EH (cell line): Measurements from ENCODE around the gene TBC1D20.
"Not testable (repeated sequence)": the region's sequence is repeated elsewhere in the genome, so short reads cannot be mapped to it uniquely, and the experiment has no call there.

ENCODE experiments used
- DNase-seq: peaks from one replicate; pipeline ENCODE4 v3.0.0-alpha.2; 2015; ENCODE audit warnings: low read depth

The TBC1D20 gene

DNA sequence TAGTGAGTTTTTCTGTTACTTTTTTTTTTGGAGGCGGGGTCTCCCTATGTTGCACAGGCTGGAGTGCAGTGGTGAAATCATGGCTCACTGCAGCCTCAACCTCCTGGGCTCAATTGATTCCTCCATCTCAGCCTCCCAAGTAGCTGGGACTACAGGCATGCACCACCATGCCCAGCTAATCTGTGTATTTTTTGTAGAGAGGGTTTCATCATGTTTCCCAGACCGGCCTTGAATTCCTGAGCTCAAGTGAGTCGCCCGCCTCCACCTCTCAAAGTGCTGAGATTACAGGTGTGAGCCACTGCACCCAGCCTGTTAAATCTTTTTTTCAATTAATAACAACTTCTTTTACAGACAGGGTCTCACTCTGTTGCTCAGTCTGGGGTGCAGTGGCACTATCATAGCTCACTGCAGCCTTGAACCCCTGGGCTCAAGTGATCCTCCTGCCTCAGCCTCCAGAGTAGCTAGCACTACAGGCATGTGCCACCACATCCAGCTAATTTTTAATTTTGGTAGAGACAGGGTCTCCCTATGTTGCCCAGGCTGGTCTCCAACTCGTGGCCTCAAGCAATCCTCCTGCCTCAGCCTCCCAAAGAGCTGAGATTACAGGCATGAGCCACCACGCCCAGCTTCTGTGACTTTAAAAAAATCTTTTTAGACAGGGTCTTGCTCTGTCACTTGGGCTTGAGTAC lies 14.4 kb upstream of the TBC1D20 start:
- not testable (repeated sequence) for DNase-seq

DNA sequence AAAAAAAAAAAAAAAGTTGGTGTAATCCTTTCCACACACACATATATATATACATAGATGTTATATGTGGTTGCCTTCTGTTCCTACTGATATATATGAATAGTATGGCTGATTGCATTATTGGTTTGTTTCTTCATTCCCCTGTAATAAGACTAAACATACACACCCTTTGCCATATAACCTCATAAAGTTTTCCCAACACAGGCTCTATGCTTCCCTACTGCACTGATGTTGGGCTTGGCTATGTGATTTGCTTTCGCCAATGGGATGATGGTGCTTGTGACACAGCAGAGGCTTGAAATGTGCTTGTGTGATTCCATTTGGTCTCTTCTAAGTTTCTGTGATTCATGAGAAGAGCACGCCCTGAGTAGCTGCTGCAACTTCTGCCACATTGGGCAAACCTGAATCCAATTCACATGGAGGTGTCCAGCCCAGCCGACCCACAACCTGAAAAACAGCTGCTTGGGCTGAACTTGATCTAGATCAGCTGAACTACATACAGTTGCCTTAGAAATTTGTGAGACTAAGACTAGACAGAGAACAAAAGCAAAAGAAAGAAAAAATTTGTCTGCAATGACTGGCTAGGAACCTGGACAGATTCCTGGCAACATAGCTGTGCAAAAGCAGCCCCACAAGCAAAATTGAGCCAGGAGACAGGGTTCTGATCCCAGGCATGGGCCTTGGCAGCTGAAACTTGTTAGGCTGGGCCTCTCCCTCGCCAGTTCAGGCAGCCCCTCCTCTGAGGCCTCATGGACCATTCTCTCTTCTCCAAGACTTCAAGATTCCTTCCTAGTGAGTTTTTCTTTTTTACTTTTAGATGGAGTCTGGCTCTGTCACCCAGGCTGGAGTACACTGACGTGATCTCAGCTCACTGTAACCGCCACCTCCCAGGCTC lies 13.4 kb upstream of the TBC1D20 start:
- no peak for DNase-seq

DNA sequence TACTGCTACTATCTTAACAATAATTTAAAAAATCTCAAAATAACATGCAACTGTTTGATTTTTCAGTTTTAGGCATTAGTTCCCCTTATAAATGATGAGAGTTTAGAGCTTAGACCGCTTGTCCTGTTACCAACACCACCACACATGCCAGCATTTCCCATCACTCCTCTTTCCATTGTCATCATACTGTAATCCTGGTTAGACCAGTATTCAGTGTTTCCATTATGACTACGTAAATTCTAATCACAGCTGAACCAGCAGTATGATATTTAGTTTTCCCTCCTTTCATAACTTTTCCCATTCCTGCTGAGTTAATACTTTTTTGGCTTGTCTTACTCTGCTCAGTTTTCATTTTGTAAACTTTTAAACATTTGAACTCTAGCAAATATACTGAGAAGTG lies 12.2 kb upstream of the TBC1D20 start:
- no peak for DNase-seq

DNA sequence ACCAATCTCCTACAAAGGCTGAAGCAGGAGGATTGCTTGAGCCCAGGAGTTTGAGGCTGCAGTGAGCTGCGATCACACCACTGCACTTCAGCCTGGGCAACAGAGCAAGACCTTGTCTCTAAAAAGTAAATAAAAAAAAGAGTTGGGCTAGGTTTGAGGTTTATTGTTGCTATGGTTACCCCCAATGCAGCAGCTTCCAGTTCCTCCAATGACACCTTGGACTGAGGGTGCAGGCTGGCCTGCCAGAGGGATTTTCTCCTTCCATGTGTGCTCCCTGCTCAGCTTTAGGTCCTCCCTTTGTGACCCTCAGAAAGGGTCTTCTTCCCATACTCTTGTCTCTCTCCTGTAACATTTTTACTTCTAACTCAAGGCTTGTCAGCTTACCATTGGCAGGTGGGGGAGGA lies 10.6 kb upstream of the TBC1D20 start:
- DNase-seq: no peak

DNA sequence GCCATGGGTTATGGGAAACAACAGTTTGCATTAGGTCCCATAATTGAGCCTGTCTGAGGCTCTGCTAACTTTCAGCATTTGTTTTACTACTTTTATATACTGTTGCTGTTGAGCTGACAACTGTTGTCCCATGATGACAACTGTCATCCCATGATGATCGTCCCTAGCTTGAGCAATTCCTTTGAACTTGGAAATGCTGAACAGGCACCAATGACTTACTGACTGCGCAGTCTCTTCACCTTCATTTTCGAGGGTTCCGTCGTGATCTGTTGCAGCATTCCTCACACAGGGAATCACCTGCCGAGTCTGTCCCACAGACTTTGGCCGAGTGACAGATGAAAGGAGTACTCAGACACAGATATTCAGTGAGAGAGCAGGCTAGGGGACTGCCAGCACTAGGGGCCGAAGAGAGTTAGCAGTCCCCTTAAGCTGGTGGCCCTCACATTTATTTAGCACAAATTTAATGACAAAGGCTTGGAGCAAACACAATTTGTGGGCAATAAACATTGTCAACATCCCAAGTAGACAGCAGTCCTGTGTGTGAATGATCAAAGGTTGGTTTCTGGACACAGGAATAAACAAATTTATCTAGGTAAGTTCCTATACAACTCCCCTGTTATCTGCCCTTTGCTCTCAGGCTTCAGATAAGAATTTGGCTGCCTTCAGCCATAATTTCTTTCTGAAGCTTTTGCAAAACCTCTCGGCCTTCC lies 10.0 kb upstream of the TBC1D20 start:
- no peak for DNase-seq

DNA sequence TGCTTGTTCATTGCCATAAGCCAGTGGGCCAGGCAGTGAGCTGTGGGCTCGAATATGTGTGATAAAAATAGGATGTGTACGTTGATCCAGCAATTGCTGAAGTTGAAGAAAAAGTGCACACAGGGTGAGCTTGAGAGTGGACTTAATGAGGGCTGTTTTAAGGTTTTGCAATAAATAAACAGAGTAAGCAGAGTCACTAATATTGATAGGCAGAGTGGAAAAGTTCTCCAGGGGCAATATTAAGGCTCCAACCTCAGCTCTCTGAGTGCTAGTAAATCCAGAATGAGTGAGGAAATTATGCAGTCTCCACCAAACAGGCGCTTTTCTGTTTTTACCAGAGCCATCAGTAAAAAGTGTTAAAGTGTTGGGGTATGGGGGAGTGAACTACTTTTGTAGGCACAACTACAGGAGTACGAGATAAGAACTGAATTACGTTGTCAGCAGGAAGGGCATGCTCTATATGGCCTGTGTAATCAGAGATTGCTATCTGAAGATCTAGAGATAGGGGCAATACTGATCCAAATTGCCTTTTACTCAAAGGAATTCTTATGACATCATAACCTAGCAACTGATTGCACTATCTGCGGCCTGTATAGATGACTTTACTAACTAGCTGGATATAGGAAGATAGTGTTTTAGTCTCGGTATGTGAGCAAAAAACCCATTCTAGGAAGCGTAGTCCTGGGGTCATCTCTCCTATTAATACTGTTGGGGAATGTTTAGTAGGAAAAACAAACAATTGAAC lies 7.6 kb upstream of the TBC1D20 start:
- DNase-seq: no peak

DNA sequence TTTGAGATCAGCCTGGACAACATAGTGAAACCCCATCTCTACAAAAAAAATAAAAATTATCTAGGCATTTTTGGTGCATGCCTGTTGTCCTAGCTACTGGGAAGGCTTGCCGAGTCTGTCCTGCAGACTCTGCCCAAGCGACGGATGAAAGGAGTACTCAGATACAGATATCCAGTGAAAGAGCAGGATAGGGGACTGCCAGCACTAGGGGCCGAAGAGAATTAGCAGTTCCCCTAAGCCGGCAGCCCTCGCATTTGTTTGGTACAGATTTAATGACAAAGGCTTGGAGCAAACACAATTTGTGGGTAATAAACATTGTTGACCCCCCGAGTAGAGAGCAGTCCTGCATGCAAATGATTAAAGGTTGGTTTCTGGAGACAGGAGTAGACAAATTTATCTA lies 5.4 kb upstream of the TBC1D20 start:
- no peak for DNase-seq

DNA sequence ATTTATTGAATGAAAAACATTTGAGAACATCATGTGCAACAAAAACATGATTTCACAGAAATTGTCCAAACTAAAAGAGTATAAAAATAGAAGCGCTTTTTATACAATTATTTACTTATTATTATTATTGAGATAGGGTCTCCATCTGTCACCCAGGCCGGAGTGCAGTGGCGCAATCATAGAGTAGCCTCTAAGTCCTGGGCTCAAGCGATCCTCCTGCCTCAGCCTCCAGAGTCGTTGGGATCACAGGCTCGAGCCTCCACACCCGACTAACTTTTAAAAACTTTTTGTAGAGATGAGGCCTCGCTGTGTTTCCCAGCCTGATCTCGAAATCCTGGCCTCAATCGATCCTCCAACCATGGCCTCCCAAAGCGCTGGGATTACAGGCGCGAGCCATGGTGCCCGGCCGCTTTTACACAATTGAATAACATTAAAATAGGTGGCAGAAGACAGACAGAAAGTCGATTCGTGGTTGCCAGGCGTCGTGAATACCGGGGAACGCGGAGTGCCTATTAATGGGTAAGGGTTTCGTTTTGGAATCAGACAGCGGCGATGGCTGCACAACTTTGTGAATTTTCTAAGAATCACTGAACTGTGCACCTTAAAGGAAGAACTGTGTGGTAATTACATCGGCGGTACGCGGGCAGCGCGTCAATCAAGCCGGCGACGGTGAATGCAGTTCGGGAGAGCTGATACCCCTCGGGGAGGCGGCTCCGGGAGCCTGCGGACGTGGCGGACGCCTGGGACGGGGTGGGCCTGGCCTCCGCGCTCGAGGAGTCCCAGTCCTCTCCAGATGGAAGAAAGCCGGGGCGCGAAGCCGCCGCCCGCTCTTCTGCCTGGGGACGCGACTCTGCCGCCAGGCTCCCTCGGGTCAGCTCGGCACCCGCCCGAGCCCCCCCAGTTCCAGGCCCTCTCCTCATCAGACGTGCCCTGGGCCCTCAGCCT lies 807 bp downstream of the TBC1D20 start:
- peak; percentile 71 for DNase-seq

DNA sequence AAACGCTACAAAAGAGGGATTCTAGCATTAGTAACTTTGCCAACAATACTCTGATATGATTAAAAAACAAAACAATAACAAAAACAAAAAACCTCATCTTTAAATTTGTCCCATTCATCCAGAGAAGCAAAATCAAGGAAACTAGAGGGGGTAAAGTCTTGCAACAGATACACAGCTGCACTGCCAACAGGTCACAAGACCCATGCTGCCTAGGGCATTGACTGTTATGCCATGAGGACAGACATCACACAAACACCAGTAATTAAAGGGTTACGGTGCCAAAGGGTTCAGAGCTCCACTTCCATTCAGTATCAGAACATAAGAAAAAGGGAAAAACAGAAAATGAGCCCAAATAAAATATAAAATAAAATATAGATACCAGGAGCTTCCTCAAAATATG lies 1.6 kb downstream of the TBC1D20 start:
- DNase-seq: peak; percentile 36

DNA sequence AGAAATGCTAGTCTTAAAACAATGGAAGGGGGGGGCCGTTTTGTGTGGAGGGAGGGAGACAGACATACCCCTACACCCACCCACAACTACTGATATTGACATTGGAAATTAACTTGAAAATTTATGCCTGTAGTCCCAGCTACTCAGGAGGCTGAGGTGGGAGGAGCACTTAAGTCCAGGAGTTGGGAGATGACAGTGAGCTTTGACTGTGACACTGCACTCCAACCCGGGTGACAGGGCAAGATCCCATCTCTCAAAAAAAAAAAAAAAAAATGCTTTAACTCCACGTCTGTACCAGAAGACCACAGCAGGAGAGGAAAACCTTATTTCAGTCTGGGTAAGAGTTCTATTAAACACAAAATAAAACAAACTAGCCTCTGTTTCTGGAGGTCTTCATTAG lies 2.2 kb downstream of the TBC1D20 start:
- no peak for DNase-seq

DNA sequence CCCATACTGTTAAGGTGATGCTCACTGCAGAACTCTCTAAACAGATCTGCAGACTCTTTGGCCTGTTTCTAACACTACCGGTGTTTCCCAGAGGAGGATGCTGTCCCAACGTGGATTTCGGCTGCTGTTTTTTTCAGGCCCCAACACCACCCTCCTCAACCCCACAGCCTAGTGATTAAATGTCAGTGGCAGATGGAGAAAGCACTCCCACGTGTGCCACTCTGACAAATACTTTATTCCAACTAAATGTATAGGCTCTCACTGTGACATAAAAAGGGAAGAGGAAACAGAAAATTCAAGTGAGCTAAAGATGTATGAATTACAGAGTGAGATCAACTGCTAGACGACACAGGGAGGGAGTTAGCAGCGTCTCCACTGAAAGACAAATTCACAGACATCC lies 3.6 kb downstream of the TBC1D20 start:
- no peak for DNase-seq

DNA sequence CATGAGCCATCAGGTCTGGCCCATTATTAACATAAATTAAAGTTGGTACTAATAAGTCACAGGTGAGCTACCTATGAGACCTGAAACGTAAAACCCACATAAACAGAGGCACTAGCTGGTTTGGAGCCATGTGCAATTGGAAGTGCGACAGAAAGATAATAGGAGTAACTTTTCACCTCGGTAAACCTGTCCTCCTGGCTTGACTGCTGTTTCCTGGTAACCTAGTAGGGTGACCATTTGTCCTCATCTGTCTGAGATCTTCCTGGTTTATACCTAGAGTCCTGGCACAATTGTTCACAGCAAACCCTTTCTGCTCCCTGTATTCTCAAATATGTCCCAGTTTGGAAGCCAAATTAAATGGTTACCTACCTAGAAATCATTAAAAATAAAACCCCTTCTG lies 7.4 kb downstream of the TBC1D20 start:
- DNase-seq: no peak

DNA sequence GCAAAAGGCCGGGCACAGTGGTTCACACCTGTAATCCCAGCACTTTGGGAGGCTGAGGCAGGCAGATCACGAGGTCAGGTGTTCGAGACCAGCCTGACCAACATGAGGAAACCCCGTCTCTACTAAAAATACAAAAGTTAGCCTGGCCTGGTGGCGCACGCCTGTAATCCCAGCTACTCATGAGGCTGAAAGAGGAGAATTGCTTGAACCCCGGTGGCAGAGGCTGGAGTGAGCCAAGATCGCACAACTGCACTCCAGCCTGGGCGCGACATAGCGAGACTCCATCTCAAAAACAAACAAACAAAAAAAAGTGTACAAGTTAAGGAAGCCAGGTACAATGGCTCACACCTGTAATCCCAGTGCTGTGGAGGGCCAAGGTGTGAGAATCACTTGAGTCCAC lies 10.3 kb downstream of the TBC1D20 start:
- not testable (repeated sequence) for DNase-seq

DNA sequence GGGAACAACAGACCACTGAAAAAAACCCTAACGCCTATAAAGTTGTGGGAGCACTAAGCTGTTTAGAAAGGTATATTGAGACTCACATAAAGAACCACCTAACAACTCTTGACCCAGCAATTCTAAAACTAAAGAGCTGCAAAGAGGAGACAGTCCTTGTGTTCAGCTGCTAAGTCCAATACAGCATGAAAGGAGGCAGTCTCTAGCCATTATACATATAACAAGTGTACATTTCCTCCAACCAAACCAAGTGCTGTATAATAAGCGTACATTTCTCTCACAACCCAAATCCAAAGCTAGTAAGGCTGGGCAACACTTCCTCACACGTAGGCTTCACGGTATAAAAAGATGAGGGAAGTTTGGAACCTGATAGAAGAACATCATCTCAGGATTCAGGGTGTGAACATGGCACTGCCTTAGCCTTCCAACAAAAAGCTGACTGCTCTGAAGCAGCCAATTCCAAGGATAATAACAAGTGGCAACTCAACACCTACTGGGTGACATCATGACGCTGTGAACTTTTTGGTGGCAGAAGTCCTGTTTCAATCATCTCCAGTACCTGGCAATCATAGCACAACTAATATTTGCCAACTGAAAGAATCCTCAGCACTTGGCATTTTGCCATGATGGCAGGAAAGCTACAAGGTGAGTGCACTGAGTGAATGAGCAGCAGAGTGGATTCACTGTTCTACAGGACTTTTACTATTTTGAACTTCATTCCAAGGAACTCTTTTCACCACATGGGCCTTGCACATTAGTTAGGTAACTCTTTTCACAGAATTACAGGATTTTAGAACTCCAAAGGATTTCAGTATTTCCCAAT lies 16.6 kb downstream of the TBC1D20 start:
- no peak for DNase-seq

DNA sequence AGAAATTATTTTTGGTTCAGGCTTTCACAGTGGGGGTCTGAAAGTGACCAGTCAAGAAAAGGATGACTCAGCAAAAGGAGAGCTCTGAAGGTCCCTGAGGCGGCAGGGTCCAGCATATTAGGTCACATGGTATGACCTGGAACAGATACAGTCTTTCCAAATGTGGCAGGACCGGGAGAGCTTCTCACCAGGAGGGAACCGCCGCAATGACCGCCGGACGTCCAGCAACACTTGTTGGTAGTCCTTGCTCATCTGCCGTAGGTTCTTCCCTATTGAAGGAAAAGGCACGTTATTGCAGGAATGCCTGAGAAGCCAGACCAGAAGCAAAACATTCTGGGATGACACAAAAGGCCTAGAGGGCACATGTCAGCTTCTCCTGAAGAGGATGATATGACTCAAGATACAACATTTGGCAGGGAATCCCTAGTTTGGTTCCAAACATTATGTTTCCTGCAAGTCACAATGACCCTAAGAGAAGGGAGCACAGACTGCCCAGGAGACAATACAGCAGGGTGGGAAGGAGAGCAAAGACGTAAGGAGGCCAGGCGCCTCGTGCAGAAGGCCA lies 17.4 kb downstream of the TBC1D20 start:
- peak; percentile 97 for DNase-seq

DNA sequence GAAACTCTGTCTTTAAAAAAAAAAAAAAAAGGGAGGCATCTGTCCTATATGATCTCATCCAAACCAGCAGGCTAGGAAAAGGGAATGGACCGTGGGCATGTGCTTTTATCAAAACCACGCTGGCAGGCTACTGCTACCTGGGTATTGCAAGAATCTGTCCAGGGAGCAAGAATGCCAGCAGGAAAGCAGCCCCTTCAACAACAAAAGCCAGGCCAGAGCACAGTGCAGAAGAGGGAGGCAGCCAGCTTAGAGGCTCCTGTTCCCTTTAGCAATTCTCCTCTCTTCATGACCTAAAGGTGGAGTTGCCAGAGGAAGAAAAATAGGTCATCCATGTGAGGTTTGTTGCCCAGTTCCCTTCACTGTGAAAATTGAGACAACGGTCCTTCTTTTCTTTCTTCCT lies 18.2 kb downstream of the TBC1D20 start:
- no peak for DNase-seq

DNA sequence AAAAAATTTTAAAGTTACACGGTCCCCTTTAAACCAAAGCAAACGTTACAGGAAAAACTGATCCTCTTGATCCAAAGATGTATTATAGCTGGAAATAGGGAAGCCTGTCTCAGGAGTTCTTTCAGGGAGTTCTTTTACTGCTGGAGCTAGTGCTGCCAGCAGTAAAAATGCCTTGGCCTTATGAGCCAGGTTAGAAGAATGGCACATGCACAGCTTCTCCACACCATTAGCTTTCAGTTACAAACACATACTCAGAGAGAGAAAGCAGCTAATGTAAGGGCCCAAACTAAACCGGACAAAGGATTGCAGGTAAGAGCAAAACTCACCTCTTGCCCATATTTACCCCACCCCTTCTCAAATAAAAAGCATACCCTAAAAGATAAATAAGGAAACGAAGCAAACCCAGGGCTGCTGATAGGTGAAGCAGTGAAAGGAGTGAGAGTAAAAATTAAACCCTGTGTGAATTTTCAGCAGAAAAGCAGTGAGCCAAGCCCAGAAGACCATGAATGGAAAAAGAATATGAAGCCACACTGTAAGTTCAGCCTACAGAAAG lies 19.0 kb downstream of the TBC1D20 start:
- DNase-seq: no peak

DNA sequence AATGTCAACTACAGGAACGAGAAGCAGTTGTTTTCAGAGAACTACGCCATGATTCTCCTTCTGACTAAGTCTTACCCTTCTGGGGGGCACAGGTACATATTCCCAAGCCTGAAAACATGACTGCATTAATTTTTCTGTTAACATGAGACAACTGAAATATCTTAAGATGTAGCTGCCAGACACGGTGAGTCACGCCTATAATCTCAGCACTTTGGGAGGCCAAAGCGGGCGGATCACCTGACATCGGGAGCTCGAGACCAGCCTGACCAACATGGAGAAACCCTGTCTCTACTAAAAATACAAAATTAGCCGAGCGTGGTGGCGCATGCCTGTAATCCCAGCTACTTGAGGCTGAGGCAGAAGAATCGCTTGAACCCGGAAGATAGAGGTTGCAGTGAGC lies 21.7 kb downstream of the TBC1D20 start:
- peak; percentile 35 for DNase-seq

DNA sequence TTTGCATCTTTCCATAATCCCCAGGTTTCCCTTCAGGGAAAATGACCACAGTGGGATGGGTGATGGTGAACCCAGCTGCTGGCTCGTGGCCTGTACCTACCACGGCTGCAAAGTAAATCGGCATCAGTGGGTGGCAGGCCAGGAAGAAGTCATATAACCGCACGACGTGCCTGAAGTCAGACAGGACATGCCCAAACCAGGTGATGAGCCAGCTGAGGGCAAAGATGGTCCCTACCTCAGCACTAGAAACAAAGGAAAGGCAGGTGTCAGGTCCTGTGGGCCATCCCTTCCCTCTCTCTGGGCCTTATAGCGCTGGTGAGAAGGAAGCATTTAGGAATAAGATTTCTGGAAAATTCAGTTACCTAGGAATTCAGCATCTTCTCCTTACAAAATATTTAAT lies 22.2 kb downstream of the TBC1D20 start:
- no peak for DNase-seq
